H9 (cell line): ENCODE data around the gene PHF24. TPM values are rescaled to one million over a fixed set of nuclear protein-coding genes. Genes with fewer than 3 reads are reported as not detected.

Experiments
- DNase-seq: peaks from one replicate; pipeline ENCODE4 v3.0.0-alpha.2; 2017
- H2AFZ ChIP-seq: one replicate; pipeline ENCODE4 v1.6.1; 2013; ENCODE audit warnings: mild to moderate bottlenecking, low read length, control low read depth, moderate library complexity
- H2AK5ac ChIP-seq: 2 replicates; pipeline ENCODE4 v1.6.1; 2013; ENCODE audit warnings: low read length, control low read depth, mixed read lengths; ENCODE audit not compliant: insufficient read length
- H2BK120ac ChIP-seq: one replicate; pipeline ENCODE4 v1.6.1; 2013; ENCODE audit warnings: low read depth, mild to moderate bottlenecking, low read length, control low read depth, inconsistent platforms; ENCODE audit not compliant: poor library complexity, severe bottlenecking
- H2BK12ac ChIP-seq: 2 replicates; pipeline ENCODE4 v1.6.1; 2013; ENCODE audit warnings: low read length, control low read depth, mixed read lengths, low read depth; ENCODE audit not compliant: insufficient read length
- H2BK15ac ChIP-seq: 2 replicates; pipeline ENCODE4 v1.6.1; 2013; ENCODE audit warnings: low read depth, low read length, control low read depth
- H2BK20ac ChIP-seq: one replicate; pipeline ENCODE4 v1.6.1; 2013; ENCODE audit warnings: low read depth, mild to moderate bottlenecking, low read length, control low read depth, inconsistent platforms; ENCODE audit not compliant: poor library complexity, severe bottlenecking
- H2BK5ac ChIP-seq: 2 replicates; pipeline ENCODE4 v1.6.1; 2013; ENCODE audit warnings: low read length, control low read depth, mixed read lengths; ENCODE audit not compliant: insufficient read length
- H3K14ac ChIP-seq: 2 replicates; pipeline ENCODE4 v1.6.1; 2013; ENCODE audit warnings: low read length, control low read depth; ENCODE audit not compliant: insufficient read depth
- H3K18ac ChIP-seq: 2 replicates; pipeline ENCODE4 v1.6.1; 2013; ENCODE audit warnings: low read depth, mild to moderate bottlenecking, mixed read lengths, low read length, control low read depth; ENCODE audit not compliant: insufficient read length
- H3K23ac ChIP-seq: 2 replicates; pipeline ENCODE4 v1.6.1; 2013; ENCODE audit warnings: low read length, control low read depth, mixed read lengths, low read depth; ENCODE audit not compliant: insufficient read length
- H3K23me2 ChIP-seq: 2 replicates; pipeline ENCODE4 v1.6.1; 2013; ENCODE audit warnings: low read depth, mild to moderate bottlenecking, mixed read lengths, low read length, control low read depth; ENCODE audit not compliant: insufficient read length, poor library complexity, severe bottlenecking
- H3K27ac ChIP-seq: 2 replicates; pipeline ENCODE4 v1.5.1; 2013; ENCODE audit warnings: low read length, control low read depth, mixed read lengths, low read depth; ENCODE audit not compliant: insufficient read length
- H3K27me3 ChIP-seq: 2 replicates; pipeline ENCODE4 v1.6.1; 2013; ENCODE audit warnings: low read length, control low read depth, inconsistent platforms; ENCODE audit not compliant: insufficient read depth
- H3K4ac ChIP-seq: 2 replicates; pipeline ENCODE4 v1.6.1; 2013; ENCODE audit warnings: low read depth, mild to moderate bottlenecking, control low read depth, inconsistent platforms, low read length, moderate library complexity
- H3K4me1 ChIP-seq: 2 replicates; pipeline ENCODE4 v1.6.1; 2013; ENCODE audit warnings: low read length, control low read depth, inconsistent platforms; ENCODE audit not compliant: insufficient read depth
- H3K4me2 ChIP-seq: 2 replicates; pipeline ENCODE4 v1.6.1; 2013; ENCODE audit warnings: low read length, control low read depth, mixed read lengths; ENCODE audit not compliant: insufficient read length, insufficient read depth
- H3K56ac ChIP-seq: 2 replicates; pipeline ENCODE4 v1.6.1; 2013; ENCODE audit warnings: low read depth, mild to moderate bottlenecking, mixed read lengths, low read length, control low read depth; ENCODE audit not compliant: insufficient read length
- H3K79me1 ChIP-seq: 2 replicates; pipeline ENCODE4 v1.6.1; 2013; ENCODE audit warnings: low read depth, mild to moderate bottlenecking, moderate library complexity, low read length, control low read depth, inconsistent platforms; ENCODE audit not compliant: insufficient read depth, poor library complexity, severe bottlenecking
- H3K79me2 ChIP-seq: 2 replicates; pipeline ENCODE4 v1.6.1; 2013; ENCODE audit warnings: low read length, control low read depth, inconsistent platforms; ENCODE audit not compliant: insufficient read depth
- H3K9ac ChIP-seq: 2 replicates; pipeline ENCODE4 v1.6.1; 2013; ENCODE audit warnings: low read length, control low read depth, mixed read lengths; ENCODE audit not compliant: insufficient read length; ENCODE audit errors: extremely low read depth
- H3K9me3 ChIP-seq: one replicate; pipeline ENCODE4 v1.6.1; 2013; ENCODE audit warnings: low read depth, low read length, inconsistent platforms; ENCODE audit not compliant: control insufficient read depth
- H3T11ph ChIP-seq: one replicate; pipeline ENCODE4 v1.6.1; 2013; ENCODE audit warnings: mild to moderate bottlenecking, low read length, control low read depth, inconsistent platforms
- H4K20me1 ChIP-seq: one replicate; pipeline ENCODE4 v1.6.1; 2013; ENCODE audit not compliant: control insufficient read depth, insufficient read length, insufficient read depth
- H4K5ac ChIP-seq: 2 replicates; pipeline ENCODE4 v1.6.1; 2013; ENCODE audit warnings: low read depth, mild to moderate bottlenecking, mixed read lengths, low read length, control low read depth; ENCODE audit not compliant: insufficient read length
- H4K8ac ChIP-seq: replicated peaks from 2 replicates; pipeline ENCODE4 v1.6.1; 2013; ENCODE audit warnings: low read length, control low read depth, mixed read lengths, low read depth; ENCODE audit not compliant: insufficient read length
- H4K91ac ChIP-seq: 2 replicates; pipeline ENCODE4 v1.6.1; 2013; ENCODE audit warnings: low read depth, mild to moderate bottlenecking, moderate library complexity, mixed read lengths, low read length, control low read depth; ENCODE audit not compliant: insufficient read length
- H3K27ac Mint-ChIP-seq, 3 experiments: 2 replicates in 2 of 3; 3 replicates in 1 of 3; pipeline ENCODE4 v1.8.0; 2020 to 2021; ENCODE audit warnings: mixed read lengths in 3 of 3, mild to moderate bottlenecking in 1 of 3, moderate library complexity in 1 of 3
- H3K27me3 Mint-ChIP-seq: 2 replicates; pipeline ENCODE4 v1.8.0; 2021; ENCODE audit warnings: low read depth, mild to moderate bottlenecking, moderate library complexity, mixed read lengths
- H3K36me3 Mint-ChIP-seq, 3 experiments: 2 replicates in 2 of 3; 3 replicates in 1 of 3; pipeline ENCODE4 v1.8.0; 2020 to 2021; ENCODE audit warnings: low read depth in 3 of 3, mixed read lengths in 3 of 3; ENCODE audit not compliant: insufficient read depth in 1 of 3
- H3K4me1 Mint-ChIP-seq, 2 experiments: 2 replicates each; pipeline ENCODE4 v1.8.0; 2020; ENCODE audit warnings: mixed read lengths in 2 of 2
- H3K4me3 Mint-ChIP-seq, 2 experiments: 2 replicates in 1 of 2; 3 replicates in 1 of 2; pipeline ENCODE4 v1.8.0; 2020 to 2021; ENCODE audit warnings: mild to moderate bottlenecking in 2 of 2, mixed read lengths in 2 of 2, moderate library complexity in 1 of 2
- H3K9me3 Mint-ChIP-seq, 2 experiments: 2 replicates in 1 of 2; 3 replicates in 1 of 2; pipeline ENCODE4 v1.8.0; 2020; ENCODE audit warnings: mild to moderate bottlenecking in 2 of 2, mixed read lengths in 2 of 2, moderate library complexity in 1 of 2
- CTCF ChIP-seq: fragments of 200-600 bp; sonication (generic); conservative IDR thresholded peaks from 3 replicates; pipeline ENCODE4 v1.8.0; 2021; ENCODE audit warnings: antibody characterized with exemption, mild to moderate bottlenecking
- WGBS: extraction: QIAGEN DNeasy Blood & Tissue Kit; methylation state at CpG from one replicate; pipeline ENCODE4 v1.1.7; 2013; ENCODE audit warnings: missing lambda C conversion rate, low lambda C conversion rate, mixed read lengths; ENCODE audit not compliant: insufficient read length; ENCODE audit errors: extremely low coverage; 5-methylcytosine and 5-hydroxymethylcytosine counted together
- total RNA-seq: library from RNA; stranded (reverse); gene quantifications from 2 replicates; pipeline ENCODE4 v1.2.1, GENCODE V29; 2021

Gene PHF24
- total RNA-seq, 1 experiment from 2014 or later: 0.24 TPM

DNA sequence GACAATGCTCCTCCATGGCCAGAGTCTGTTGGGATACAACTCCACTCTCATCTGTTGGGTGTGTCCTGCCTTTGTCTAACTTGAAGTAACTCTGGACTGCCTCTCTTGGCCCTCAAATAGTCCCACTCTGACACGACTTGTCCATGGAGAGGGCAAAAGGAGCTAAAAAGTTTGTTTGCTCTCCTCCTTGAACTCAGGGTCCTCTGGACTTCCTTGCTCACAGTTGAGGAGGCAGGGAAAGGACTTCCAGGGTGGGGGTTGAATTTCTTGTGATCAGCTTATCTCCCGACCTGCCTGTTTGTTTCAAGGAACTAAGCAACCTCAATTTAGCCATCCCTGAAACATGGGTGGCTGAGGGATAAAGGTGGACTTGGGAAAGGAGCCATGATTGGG lies 43.2 kb downstream of the PHF24 start:
- H3K79me2 ChIP-seq: no peaks in the 10 kb centered on the region
- H2BK12ac ChIP-seq: no peak overlapping the region
- H3K27ac Mint-ChIP-seq: no peak overlapping the region
- no peaks in the 10 kb centered on the region for H3K23me2 ChIP-seq
- no peak overlapping the region for H3T11ph ChIP-seq
- no peak overlapping the region for H2AFZ ChIP-seq
- no peaks in the 10 kb centered on the region for H3K9me3 ChIP-seq
- H3K27ac ChIP-seq: no peak overlapping the region
- H3K9me3 Mint-ChIP-seq: peaks cover 0 to 2% of the 10 kb centered on the region in 2 experiments; a peak in 2 of 5 replicates
- no CpG with 5 or more reads among the region's 2 CpGs for WGBS
- H4K5ac ChIP-seq: no peak overlapping the region
- H2AK5ac ChIP-seq: no peak overlapping the region
- no peak overlapping the region for H3K23ac ChIP-seq
- no peaks in the 10 kb centered on the region for H3K27me3 ChIP-seq
- no peak for DNase-seq
- H3K18ac ChIP-seq: no peak overlapping the region
- no peak overlapping the region for H4K91ac ChIP-seq
- no peak overlapping the region for H3K4me2 ChIP-seq
- no peak overlapping the region for H2BK20ac ChIP-seq
- no peaks in the 10 kb centered on the region for H3K27me3 Mint-ChIP-seq
- H3K4me1 Mint-ChIP-seq: peaks cover 35 to 46% of the 10 kb centered on the region in 2 experiments
- H3K9ac ChIP-seq: no peak overlapping the region
- no peaks in the 10 kb centered on the region for H4K20me1 ChIP-seq
- H2BK120ac ChIP-seq: no peak overlapping the region
- no peak overlapping the region for H2BK15ac ChIP-seq
- no peak overlapping the region for H3K4me3 Mint-ChIP-seq
- no peaks in the 10 kb centered on the region for H3K79me1 ChIP-seq
- no peak overlapping the region for H2BK5ac ChIP-seq
- H3K4ac ChIP-seq: no peak overlapping the region
- peaks cover 9 to 21% (median 15%) of the 10 kb centered on the region in 3 experiments; a peak in 6 of 7 replicates for H3K36me3 Mint-ChIP-seq
- no peak for TF ChIP-seq CTCF
- no peak overlapping the region for H3K56ac ChIP-seq
- H3K4me1 ChIP-seq: peaks cover 8% of the 10 kb centered on the region; the same call in 1 of the 2 replicates
- no peak overlapping the region for H4K8ac ChIP-seq
- no peak overlapping the region for H3K14ac ChIP-seq
